HEK293T (cell line): ENCODE data around the gene TGM4.

Experiments used
- L3MBTL2 ChIP-seq: fragments of 450-650 bp; conservative IDR thresholded peaks from 2 replicates; pipeline ENCODE4 v1.6.1; 2016; ENCODE audit warnings: mild to moderate bottlenecking
- SUZ12 ChIP-seq: fragments of 450-650 bp; IDR thresholded peaks from 2 replicates; pipeline ENCODE4 v1.6.1; 2016; ENCODE audit warnings: mild to moderate bottlenecking

- TF ChIP-seq L3MBTL2, result no peak
- TF ChIP-seq SUZ12, result no peak
Measured at GRCh38 chr3:44914936-44915335, 40.5 kb downstream of the TGM4 start.
